GM18511 (cell line): Measurements from ENCODE around the gene LNPEP.

Source experiments
- ATAC-seq: cut with Tn5 transposase; IDR thresholded peaks from one replicate; pipeline ENCODE4 v1.9.1; 2021; ENCODE audit warnings: mild to moderate bottlenecking, moderate library complexity; ENCODE audit not compliant: unreplicated experiment

Gene LNPEP

DNA sequence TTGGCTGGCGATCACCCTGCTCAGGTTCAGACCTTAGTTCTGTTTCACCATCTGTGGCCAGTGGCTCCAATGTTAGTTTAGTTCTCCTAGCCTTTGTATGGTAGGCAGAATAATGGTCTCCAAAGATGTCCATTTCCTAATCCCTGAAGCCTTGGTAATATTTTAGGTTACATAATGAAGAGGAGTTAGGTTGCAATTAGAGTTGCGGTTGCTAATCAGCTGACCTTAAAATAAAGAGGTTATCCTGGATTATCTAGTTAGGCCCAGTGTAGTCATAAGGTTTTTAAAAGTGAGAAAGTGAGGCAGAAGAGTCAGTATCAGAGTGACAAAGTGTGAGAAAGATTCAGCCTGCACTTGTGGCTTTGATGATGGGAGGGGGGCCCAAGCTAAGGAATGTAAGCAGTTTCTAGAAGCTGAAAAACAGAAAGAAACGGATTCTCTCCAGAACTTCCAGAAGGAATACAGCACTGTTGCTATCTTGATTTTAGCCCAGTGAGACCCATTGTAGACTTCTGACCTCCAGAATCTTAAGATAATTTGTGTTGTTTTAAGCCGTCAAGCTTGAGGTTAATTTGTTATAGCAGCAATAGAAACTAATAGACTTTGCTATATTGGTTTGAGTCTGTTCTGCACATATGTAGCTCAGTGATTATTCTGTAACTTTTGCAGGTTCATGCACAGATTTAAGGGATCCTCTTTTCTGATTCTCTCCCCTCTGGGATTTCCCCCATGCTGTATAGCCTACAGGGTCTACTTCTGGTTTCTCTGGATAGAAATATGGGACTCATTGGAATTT is 21.6 kb downstream of the LNPEP start:
- ATAC-seq, result peak; percentile 62

DNA sequence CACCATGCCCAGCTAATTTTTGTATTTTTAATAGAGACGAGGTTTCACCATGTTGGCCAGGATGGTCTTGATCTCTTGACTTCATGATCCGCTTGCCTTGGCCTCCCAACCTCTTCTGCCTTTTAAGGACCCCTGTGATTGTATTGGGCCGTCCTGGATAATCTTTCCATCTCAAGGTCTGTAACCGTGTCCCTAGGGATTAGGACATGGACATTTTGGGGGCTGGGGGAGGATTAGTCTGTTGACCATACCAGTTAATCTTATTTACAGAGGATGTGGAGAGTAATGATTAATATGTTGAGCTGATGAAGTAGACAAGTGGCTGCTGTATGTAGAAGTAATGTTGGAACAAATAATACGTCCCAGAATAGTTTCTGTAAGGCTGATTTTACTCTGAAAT is 23.1 kb downstream of the LNPEP start:
- no peak for ATAC-seq

DNA sequence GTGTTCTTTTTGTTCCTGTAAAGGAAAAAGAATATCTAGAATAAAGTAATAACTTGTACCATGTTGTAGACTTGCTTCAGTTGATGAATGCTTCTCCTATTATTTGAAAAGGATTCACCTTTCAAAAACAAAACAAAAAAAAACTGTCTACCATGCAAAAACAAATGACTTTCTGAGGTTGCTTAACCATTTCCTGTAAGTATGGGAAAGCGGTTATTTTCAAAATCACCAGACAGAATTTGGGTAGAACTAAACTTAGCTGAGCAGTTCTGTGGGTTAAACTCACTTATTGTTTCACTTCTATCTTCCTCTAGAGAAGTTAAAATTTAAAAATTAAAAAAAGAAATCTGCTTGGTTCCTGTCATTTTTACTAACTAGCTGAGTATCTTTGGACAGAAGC is 25.2 kb downstream of the LNPEP start:
- peak; percentile 46 for ATAC-seq

DNA sequence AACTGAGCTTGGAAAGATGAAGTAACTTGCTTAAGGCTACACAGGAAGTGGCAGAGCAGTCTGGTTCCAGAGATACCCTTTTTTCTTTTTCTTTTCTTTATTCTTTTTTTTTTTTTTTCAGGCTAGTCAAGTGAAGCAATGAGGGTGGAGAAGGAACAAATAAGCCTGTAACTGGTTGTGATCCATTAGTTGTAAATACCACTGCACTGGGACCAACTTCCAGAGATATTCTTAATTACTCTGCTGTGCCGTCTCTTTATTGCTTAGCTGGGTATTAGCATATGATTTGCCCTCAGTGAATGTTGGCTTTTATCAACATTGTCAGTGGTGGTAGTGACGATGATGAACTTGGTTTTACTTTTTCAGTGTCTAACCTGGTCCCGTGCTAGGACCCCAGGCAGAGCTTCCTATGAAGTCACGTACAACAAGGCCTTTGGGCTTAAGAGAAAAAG is 26.7 kb downstream of the LNPEP start:
- no peak for ATAC-seq

DNA sequence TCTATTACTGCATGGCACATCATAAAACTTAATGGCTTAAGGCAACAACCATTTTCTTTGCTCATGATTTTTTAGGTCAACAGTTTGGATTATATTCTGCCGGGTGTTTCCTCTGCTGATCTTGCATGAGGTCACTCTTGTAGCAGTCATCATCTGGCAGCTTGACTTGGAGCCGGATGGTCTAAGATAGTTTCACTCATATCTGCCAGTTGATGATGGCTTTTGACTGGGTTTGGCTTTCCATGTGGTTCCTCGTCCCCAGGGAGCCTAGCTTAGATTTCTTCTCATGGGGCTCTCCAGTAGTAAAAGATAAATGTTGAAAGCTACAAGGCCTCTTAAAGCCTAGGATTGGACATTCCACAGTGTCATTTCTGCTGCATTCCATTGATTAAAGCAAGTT is 27.4 kb downstream of the LNPEP start:
- peak; percentile 71 for ATAC-seq

DNA sequence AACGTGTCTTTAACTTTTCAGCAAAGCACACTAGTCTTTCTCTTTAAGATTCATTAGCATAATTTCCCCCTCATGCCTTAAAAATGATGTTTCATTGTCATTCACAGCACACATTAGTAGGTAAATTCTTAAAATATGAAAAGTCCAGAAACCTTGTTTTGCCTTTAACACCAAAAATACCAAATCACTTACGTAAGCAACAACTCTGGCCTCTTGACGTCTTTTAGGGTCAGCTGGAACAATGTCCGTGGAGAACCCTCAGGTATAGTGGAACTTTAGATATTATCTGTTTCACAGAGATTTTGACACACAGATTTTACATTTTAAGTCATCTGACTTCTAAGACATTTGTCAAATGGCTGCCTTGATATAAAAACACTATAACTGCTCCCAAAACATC is 30.9 kb downstream of the LNPEP start:
- no peak for ATAC-seq

DNA sequence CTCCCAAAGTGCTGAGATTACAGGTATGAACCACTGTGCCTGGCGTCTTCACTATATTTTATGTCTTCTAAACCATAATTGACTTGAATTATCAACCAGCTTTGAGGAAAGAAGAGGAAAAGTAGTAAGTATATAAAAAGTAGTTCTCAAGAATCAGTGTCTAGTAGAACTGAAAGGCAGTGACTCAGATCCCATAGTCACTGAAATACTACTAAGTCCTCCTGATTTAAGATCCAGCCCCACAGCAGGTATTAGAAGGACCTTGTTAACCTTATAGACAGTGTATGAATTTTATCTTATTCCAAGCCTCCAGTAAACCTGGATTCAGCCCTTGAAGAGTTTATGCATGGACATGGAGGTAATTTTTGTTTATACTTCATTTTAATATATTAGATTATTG is 31.5 kb downstream of the LNPEP start:
- no peak for ATAC-seq

DNA sequence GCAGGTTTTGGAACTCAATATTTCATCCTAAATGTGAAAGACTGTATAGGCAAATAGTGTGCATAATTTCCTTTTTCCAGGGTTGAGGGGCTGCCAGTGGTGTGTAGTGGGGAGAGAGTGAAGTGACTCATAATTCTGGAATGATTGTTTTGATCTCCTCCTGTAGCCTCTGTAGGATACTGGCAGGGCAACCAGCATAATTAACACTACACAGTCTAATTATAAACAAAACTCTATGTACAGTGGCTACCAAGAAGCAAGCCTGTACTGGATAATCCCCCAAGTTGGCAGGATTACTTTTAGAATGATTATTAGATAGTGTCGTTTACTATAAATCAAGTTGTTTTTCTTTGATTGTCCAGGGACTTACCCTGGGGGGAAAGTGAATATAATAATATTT is 32.2 kb downstream of the LNPEP start:
- ATAC-seq, result no peak

DNA sequence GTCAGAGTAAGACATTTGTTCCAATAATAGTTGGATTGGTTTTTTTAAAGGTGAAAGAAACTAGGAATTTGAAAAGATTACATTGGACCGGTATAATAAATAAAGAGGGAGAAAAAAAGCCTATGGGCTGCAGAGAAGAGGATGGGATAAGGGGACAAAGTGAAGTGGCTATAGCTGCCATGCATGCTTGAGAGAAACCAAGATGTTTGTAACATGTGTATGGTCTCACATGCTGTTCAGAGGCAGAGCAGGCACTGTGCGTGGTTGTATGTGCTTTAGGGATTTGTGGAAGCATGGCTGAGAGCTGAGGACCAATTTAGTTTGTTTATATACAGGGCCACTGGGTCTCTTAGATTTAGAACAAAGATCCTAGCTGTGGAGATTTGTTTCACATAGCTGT is 32.7 kb downstream of the LNPEP start:
- ATAC-seq, result no peak

DNA sequence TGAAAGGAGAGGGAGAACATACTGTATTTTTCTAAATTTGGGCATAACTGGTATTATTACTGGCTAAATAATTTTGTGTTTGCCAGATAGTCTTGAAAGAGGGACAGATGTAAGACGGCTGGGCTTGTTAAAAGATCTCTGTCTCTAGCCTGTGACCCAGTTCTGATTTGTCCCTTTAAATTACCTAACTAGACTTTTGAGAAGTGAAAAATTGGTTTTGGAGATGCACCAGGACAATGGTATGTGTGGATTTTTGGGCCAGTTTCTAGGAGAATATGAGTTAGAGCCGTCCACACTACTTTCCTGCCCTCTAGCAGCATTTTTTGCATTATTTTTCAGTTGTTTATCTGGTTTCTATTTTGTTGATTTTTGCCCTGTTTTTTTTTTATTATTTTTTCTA is 33.5 kb downstream of the LNPEP start:
- ATAC-seq, result no peak

DNA sequence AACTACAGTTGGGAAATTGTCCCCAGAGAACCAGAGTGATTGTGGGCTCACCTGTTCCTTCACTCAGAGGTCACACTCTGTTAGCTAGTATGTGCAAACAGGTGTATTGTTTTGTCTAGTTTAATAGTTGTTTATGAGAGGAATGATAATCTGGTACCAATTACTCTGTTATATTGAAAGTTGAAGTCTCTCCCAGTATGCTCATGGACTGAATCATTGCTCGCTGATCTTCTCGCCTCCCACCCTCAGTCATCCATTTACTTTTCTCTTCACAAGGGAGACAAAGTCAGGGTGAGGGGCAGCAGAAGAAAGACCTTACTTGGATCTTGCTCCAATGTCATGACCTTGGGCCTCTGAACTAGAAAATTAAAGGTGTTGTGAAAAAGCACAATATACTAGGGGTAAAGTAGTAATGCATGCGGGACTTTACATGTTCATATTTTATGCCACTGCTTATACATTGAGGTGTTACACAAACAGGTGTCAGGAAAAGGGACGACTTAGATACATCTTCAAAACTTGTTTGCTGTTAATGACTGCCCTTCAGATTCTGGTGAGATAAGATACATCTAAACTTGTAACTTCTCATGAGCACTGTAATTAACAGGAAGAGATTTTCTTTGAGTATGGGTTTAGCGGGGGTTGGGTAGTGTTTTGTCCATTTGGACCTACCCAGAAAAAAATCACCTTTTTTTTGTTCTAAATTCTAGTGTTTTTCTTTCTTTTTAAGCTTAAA is 36.9 kb downstream of the LNPEP start:
- peak; percentile 29 for ATAC-seq

DNA sequence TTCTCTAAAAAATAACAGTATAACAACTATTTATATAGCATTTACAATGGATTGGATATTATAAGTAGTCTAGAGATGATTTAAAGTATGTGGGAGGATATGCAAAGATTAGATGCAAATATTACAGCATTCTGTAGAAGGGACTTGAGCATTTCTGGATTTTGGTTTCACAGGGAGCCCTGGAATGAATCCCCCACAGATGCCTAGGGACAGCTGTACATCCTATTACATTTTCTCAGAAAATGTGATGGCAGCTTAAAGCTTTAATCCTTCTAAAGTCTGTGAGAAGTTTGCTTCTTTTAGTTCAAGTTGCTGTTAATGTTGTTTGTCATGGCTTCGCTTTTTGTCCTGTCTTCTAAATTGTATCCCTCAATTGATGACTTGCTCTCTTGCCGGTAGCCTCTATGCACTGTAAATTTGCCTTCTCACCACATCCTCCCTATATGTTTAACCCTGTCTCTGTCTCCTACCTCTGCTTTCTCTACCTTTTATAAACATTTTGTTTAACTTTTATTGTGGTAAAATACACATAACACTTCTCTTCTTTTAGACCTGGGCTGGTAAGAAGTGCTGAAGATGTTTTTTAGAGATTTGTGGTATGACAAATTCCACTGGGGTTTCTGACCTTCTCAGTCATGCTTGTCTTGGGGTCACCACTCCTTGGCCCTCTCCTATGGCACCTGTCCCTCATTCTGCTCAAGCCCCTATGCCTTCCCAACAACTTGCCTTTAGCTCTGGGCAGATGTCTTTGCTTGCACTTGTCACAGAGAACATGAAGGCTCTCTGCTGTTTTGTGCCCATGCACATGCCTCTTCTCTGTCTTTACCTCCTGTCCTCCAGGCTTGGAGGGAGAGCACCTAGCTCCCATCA is 37.9 kb downstream of the LNPEP start:
- peak; percentile 43 for ATAC-seq

DNA sequence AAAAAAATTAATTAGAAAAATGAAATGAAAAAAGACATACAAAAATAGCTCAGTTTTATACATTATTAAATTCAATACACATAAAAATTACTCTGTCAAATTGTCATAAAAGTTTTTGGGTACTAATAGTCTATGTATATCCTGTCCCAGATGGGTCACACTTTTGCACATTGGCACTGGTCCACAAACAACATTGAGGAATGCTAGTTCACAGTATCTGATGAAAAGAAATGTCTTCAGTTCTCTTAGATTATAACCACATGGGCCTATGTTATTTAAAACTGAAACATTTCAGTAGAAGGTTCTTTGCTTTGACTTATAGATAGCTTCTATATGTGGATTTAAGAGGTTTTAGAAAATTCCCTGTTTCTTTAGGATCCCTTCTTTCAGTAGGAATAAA is 39.8 kb downstream of the LNPEP start:
- no peak for ATAC-seq

DNA sequence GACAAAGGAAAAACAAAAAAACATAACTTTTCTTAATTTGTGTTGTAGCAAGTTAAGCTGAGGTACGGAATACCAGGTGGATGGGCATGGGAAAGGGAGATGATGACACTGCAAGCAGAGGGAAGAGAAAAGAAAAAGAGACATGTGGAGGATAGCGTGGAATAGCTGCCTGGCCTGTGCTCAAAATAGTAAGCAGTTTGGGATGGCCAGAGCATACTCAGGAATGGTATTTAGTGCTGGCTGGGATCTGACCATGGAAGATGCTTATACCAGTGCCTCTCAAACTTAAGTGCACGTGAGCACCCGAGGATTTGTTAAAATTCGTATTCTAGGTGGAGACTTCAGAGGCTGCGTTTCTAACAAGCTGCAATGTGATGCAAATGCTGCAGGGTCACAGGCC is 41.3 kb downstream of the LNPEP start:
- no peak for ATAC-seq

DNA sequence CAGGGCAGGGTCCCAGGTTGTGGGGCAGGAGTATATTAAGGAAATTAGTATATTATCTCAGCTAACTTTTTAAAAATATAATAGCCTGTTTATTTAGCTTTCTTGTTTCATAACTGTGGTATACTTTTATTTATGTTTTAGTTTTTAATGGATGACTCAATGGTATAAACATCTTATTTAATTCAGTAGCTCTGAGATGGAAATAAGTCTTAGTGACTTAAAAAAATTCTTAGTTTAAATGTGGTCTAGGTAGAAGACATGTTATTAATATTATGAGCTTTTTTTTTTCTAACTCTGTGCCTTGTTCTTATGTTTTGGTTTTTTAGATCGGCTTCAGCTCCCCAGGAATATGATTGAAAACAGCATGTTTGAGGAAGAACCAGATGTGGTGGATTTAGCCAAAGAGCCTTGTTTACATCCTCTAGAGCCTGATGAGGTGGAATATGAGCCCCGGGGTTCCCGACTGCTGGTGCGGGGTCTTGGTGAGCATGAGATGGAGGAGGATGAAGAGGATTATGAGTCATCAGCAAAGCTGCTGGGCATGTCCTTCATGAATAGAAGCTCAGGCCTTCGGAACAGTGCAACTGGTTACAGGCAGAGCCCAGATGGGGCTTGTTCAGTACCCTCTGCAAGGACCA is 43.1 kb downstream of the LNPEP start:
- ATAC-seq, result no peak

DNA sequence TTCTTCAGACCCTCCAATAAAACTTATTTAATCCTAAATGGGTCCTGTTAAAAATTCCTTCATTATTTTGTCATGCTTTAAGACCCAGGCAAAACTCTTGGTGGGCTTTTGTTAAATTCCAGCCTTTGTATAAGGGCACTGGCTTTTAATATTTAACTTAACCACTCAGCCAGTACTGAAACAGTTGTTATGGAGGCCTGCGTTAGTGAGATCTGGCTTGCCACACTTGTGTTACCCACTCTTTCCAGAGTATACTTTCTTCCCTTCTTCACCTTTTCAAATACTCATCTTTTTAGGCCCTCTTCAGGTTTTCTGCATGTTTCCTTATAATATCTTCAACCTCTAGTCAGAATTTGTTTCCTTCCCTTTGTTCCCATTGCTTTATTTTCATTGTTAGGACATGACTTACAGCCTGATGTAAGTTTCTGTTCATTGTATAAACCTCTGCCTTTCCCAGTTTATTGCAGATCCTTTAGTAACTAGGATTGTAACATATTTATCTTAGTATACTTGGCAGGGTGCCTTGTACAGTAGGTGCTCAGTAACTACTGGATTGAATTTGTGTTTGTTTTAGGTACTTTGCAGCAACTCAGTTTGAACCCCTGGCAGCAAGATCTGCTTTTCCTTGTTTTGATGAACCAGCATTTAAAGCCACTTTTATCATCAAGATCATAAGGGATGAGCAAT is 48.8 kb downstream of the LNPEP start:
- no peak for ATAC-seq

DNA sequence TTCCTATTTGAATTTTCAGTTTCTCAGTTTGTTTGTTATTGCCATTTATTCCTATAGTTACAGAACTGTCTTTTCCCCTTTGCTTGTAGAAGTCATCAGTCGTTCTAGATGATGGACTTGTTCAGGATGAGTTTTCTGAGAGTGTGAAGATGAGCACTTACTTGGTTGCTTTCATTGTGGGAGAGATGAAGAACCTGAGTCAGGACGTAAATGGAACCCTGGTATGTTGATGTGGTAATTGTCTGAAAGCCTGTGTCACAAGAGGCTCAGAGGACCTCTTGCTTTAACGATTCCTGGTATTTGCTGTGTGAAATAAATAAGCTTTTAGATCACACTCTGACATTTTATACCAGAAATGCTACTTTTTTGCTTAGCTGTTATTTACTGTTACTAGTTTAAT is 50.6 kb downstream of the LNPEP start:
- no peak for ATAC-seq

DNA sequence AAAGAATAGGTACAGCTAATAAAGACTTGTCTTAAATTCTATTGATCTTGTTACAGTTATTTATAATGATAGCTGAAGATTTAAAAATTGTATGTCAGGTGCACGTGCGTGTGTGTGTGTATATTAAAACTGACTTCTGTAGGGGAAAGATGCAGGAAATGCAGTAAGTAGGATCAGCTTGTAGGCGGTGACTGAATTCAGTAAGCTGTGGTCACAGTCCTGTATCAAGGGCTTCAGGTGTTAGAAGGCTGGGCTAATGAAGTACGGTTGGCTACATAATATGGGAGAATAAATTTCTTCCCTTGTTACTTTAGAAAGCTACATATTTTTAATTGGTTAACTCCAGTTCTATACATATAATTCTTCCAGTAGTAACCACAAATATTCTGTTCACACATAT is 54.2 kb downstream of the LNPEP start:
- no peak for ATAC-seq

DNA sequence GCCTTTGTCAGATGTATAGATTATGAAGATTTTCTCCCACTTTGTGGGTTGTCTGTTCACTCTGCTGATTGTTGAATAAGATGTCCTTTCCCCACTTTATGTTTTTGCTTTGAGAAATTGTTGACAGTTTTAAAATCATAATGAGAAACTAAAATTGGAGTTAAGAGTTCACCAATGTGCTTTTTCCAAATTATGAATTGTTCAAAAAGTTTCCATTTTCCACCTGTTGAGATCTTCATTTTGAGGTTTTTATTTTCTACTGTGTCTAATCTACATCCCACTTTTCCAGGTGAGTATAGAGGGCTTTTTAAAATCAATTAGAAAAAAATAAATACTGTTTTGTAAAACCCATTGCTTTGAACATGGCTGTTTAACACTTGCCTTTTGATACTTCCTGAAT is 55.8 kb downstream of the LNPEP start:
- no peak for ATAC-seq

DNA sequence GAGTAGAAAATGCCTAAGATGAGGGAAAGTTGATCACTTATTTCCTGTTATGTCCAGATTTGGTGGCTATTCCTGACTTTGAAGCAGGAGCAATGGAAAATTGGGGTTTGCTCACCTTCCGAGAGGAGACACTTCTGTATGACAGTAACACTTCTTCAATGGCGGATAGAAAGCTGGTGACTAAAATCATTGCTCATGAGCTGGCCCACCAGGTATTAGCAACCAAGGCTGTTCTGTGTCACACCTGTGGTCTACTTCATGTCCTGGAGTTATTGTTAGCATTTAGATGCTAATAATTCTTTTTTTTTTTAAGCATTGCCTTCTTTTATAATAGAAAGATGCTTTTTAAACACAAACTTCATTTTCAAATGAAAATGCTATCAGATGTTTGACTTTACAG is 57.9 kb downstream of the LNPEP start:
- ATAC-seq, result no peak
